ENCODE data around the gene TPCN1. TPM values are rescaled to one million over a fixed set of nuclear protein-coding genes. Genes with fewer than 3 reads are reported as not detected.

The TPCN1 gene
- total RNA-seq, 3 donors from 2014 or later (not counting 1 experiment from before 2014, with no cell fraction given) = 7.2 to 21.4 (median 10.7) TPM

GRCh38 chr12:113326775-113327395 lies 105.6 kb downstream of the TPCN1 start:
- Mint-ChIP-seq H3K27ac (no peak overlapping the region), H3K36me3 (no peaks in the 10 kb centered on the region), H3K4me1 (peaks cover 7 to 35% of the 10 kb centered on the region in 2 donors), H3K27me3 (ENCODE audit: low read depth in 2 of 2) (no peaks in the 10 kb centered on the region), H3K9me3 (no peaks in the 10 kb centered on the region), H3K4me3 (no peak overlapping the region)
- intact Hi-C loops (cut with micrococcal nuclease) = no loop called here
- Histone ChIP-seq H3K4me3 (ENCODE audit: low read length) (no peak overlapping the region), H3K9me3 (ENCODE audit: control insufficient read depth, insufficient read depth, low read length) (no peaks in the 10 kb centered on the region), H3K36me3 (ENCODE audit: control insufficient read depth, insufficient read depth, low read length) (peaks cover 14% of the 10 kb centered on the region), H3K4me1 (ENCODE audit: control insufficient read depth, insufficient read depth, low read length) (no peaks in the 10 kb centered on the region), H3K27me3 (ENCODE audit: control insufficient read depth, insufficient read depth, low read length) (no peaks in the 10 kb centered on the region), H3K27ac (ENCODE audit: low read length) (no peak overlapping the region)
- 95% methylated on average over 4 of the region's 4 CpGs for WGBS (ENCODE audit: insufficient coverage)
- ATAC-seq = no peak
- no peak for DNase-seq
- no peak for TF ChIP-seq CTCF (IDR thresholded peaks at IDR 0.05)

- no peak overlapping the region for H3K27ac Mint-ChIP-seq
- intact Hi-C loops (cut with micrococcal nuclease) = no loop called here
- Histone ChIP-seq H3K4me1 (ENCODE audit: control insufficient read depth, insufficient read depth, low read length) (peaks cover 10% of the 10 kb centered on the region), H3K27ac (ENCODE audit: low read length) (no peak overlapping the region), H3K27me3 (ENCODE audit: control insufficient read depth, insufficient read depth, low read length) (no peaks in the 10 kb centered on the region), H3K36me3 (ENCODE audit: control insufficient read depth, insufficient read depth, low read length) (peaks cover 14% of the 10 kb centered on the region), H3K9me3 (ENCODE audit: control insufficient read depth, insufficient read depth, low read length) (no peaks in the 10 kb centered on the region), H3K4me3 (ENCODE audit: low read length) (no peak overlapping the region)
- ATAC-seq (no peak), DNase-seq (no peak)
- TF ChIP-seq CTCF (IDR thresholded peaks at IDR 0.05) = no peak
- no peaks in the 10 kb centered on the region for H3K36me3 Mint-ChIP-seq
- no peaks in the 10 kb centered on the region for H3K27me3 Mint-ChIP-seq (ENCODE audit: low read depth in 2 of 2)
- 89% methylated on average over 3 of the region's 5 CpGs for WGBS (ENCODE audit: insufficient coverage)
- H3K9me3 Mint-ChIP-seq = no peaks in the 10 kb centered on the region
- no peak overlapping the region for H3K4me3 Mint-ChIP-seq
- H3K4me1 Mint-ChIP-seq = peaks cover 8 to 32% of the 10 kb centered on the region in 2 donors
These were observed 107.2 kb downstream of the TPCN1 start for GRCh38 chr12:113328368-113328889.

DNA sequence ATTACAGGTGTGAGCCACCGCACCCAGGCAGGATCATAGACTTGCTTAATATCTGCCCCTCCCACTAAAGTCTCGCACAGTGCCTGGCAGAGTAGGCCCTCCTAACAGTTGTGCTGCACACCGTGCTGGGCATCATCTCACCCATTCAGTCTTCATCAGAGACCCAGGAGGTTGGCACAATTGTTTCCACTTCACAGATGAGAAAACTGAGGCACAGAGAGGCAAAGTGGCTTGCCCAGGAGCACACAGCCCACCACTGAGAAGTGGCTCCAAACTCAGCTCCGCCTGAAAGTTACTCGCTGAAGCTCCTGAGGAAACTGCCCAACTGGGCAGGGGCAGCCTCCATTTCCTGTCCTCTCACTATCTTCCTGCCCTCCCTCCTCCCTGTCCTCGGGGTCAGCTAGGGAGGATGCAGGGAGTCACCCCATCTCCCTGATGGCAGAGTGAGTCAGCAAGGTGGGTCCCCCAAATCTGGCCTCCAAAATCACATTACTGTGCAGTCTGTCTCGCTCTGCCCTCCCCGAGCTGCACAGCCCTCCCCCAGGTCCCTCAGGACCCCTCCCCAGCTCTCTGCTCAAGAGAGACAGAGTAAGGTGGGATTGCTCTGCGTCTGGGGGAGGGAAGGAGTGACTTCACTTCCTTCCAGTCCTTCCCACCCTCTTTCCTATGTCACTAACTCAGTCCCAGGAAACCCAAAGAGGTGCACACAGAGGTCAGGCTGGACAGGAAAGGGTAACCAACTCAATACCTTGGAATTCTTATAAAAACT lies 107.9 kb downstream of the TPCN1 start:
- no peak overlapping the region for H3K27ac ChIP-seq (ENCODE audit: low read length)
- H3K4me1 ChIP-seq (ENCODE audit: control insufficient read depth, insufficient read depth, low read length) = peaks cover 18% of the 10 kb centered on the region
- no peaks in the 10 kb centered on the region for H3K27me3 ChIP-seq (ENCODE audit: control insufficient read depth, insufficient read depth, low read length)
- DNase-seq (no peak), ATAC-seq (no peak)
- Mint-ChIP-seq H3K27me3 (ENCODE audit: low read depth in 2 of 2) (no peaks in the 10 kb centered on the region), H3K4me1 (peaks cover 13 to 40% of the 10 kb centered on the region in 2 donors), H3K4me3 (no peak overlapping the region), H3K27ac (no peak overlapping the region), H3K36me3 (no peaks in the 10 kb centered on the region), H3K9me3 (no peaks in the 10 kb centered on the region)
- no peak for TF ChIP-seq CTCF (IDR thresholded peaks at IDR 0.05)
- peaks cover 14% of the 10 kb centered on the region for H3K36me3 ChIP-seq (ENCODE audit: control insufficient read depth, insufficient read depth, low read length)
- H3K9me3 ChIP-seq (ENCODE audit: control insufficient read depth, insufficient read depth, low read length) = no peaks in the 10 kb centered on the region
- 95% methylated on average over 7 of the region's 9 CpGs for WGBS (ENCODE audit: insufficient coverage)
- intact Hi-C loops (cut with micrococcal nuclease) = no loop called here
- no peak overlapping the region for H3K4me3 ChIP-seq (ENCODE audit: low read length)

Data from natural killer cell (primary cell).